ENCODE data around the gene LIPF. TPM values are rescaled to one million over a fixed set of nuclear protein-coding genes. Genes with fewer than 3 reads are reported as not detected.

Gene LIPF
- total and polyA plus RNA-seq, 2 of the 13 experiments (the other 11 are each of a cell fraction or from before 2014, with no cell fraction given): not detected

DNA sequence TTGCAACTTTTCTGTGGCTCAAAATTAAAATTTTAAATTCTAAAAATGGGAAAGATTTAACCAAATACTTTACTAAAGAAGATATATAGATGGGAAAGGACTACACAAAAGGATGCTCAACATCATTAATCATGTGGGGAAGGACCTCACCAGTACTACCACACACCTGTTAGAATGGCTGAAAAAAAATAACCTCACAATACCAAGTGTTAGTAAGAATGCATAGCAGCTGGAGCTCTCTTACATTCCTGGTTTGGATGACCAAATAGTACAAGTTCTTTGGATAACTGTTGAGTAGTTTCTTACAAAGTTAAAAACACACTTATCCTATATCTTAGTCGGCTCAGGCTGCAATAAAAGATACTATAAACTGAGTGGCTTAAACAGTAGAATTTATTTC, 43.8 kb upstream of the LIPF start (continued):
- no peak for TF ChIP-seq ARID4A (CRISPR knock-in tag; IDR thresholded peaks at IDR 0.05; ENCODE audit: borderline replicate concordance)
- TF ChIP-seq ZNF44 (CRISPR knock-in tag; IDR thresholded peaks at IDR 0.05): no peak
- TF ChIP-seq SMAD1 (CRISPR knock-in tag; IDR thresholded peaks at IDR 0.05; ENCODE audit: borderline replicate concordance, low read depth): no peak
- no peak for TF ChIP-seq ZNF614 (CRISPR knock-in tag; IDR thresholded peaks at IDR 0.05; ENCODE audit: borderline replicate concordance)
- no peak for TF ChIP-seq RXRB (CRISPR knock-in tag; IDR thresholded peaks at IDR 0.05; ENCODE audit: borderline replicate concordance)
- TF ChIP-seq, protein P1, sequence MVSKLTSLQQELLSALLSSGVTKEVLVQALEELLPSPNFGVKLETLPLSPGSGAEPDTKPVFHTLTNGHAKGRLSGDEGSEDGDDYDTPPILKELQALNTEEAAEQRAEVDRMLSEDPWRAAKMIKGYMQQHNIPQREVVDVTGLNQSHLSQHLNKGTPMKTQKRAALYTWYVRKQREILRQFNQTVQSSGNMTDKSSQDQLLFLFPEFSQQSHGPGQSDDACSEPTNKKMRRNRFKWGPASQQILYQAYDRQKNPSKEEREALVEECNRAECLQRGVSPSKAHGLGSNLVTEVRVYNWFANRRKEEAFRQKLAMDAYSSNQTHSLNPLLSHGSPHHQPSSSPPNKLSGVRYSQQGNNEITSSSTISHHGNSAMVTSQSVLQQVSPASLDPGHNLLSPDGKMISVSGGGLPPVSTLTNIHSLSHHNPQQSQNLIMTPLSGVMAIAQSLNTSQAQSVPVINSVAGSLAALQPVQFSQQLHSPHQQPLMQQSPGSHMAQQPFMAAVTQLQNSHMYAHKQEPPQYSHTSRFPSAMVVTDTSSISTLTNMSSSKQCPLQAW (CRISPR knock-in tag; IDR thresholded peaks at IDR 0.05): no peak
- TF ChIP-seq ZIK1 (CRISPR knock-in tag; IDR thresholded peaks at IDR 0.05; ENCODE audit: borderline replicate concordance, low read depth): no peak
- TF ChIP-seq ZNF772 (CRISPR knock-in tag; IDR thresholded peaks at IDR 0.05): no peak

All from HepG2 (cell line).